Caco-2 (cell line): Measurements from ENCODE around the gene PRF1. TPM values are rescaled to one million over a fixed set of nuclear protein-coding genes. Genes with fewer than 3 reads are reported as not detected.

Source experiments
- BruUV-seq: library from RNA; stranded (reverse); fragments of 400-500 nt; replicated peaks from 2 replicates; lab custom pipeline; 2021; lab: Mats Ljungman, UMichigan
- CTCF ChIA-PET: fragments of 300-600 bp; sonication (Branson Sonifier 250); formaldehyde crosslinking; loops from one replicate; lab custom pipeline; 2022; ENCODE audit warnings: antibody characterized with exemption; lab: Charles Lee
- POLR2A ChIA-PET: fragments of 300-600 bp; sonication (Branson Sonifier 250); formaldehyde crosslinking; loops from one replicate; lab custom pipeline; 2022; ENCODE audit warnings: antibody characterized with exemption; lab: Charles Lee
- DNase-seq, 2 experiments: peaks; one replicate each; pipeline versions ENCODE4 v3.0.0 to v3.0.0-alpha.2; 2020 to 2022
- H3K27me3 ChIP-seq: replicated peaks from 2 replicates; pipeline ENCODE4 v1.6.0; 2011; ENCODE audit warnings: low read length; ENCODE audit not compliant: control insufficient read depth, insufficient read depth
- H3K36me3 ChIP-seq: 2 replicates; pipeline ENCODE4 v1.5.1; 2011; ENCODE audit warnings: low read length; ENCODE audit not compliant: control insufficient read depth, insufficient read depth
- H3K4me1 ChIP-seq: fragments of 250-450 bp; sonication (Bioruptor Pico); 2 replicates; pipeline ENCODE4 v1.5.1; 2020; ENCODE audit warnings: mild to moderate bottlenecking
- H3K4me3 ChIP-seq: 2 replicates; pipeline ENCODE4 v1.5.1; 2011; ENCODE audit warnings: low read depth, mild to moderate bottlenecking, control low read depth, low read length
- H3K9me3 ChIP-seq: fragments of 250-450 bp; sonication (Bioruptor Pico); 2 replicates; pipeline ENCODE4 v1.5.1; 2020; ENCODE audit warnings: mild to moderate bottlenecking, moderate library complexity
- H3K27ac Mint-ChIP-seq: one replicate; pipeline ENCODE4 v1.8.0; 2022; ENCODE audit warnings: mixed read lengths; ENCODE audit not compliant: unreplicated experiment
- H3K27me3 Mint-ChIP-seq: one replicate; pipeline ENCODE4 v1.8.0; 2022; ENCODE audit warnings: mixed read lengths; ENCODE audit not compliant: insufficient read depth, unreplicated experiment
- H3K36me3 Mint-ChIP-seq: one replicate; pipeline ENCODE4 v1.8.0; 2022; ENCODE audit warnings: mild to moderate bottlenecking, mixed read lengths; ENCODE audit not compliant: insufficient read depth, unreplicated experiment
- H3K4me1 Mint-ChIP-seq: one replicate; pipeline ENCODE4 v1.8.0; 2022; ENCODE audit warnings: low read depth, mixed read lengths; ENCODE audit not compliant: unreplicated experiment
- H3K4me3 Mint-ChIP-seq: one replicate; pipeline ENCODE4 v1.8.0; 2022; ENCODE audit warnings: mild to moderate bottlenecking, moderate library complexity, mixed read lengths; ENCODE audit not compliant: unreplicated experiment
- H3K9me3 Mint-ChIP-seq: one replicate; pipeline ENCODE4 v1.8.0; 2022; ENCODE audit warnings: mixed read lengths; ENCODE audit not compliant: unreplicated experiment
- intact Hi-C: fragments of 100-400 bp; cut with micrococcal nuclease; formaldehyde crosslinking; loops from one replicate; pipeline ENCODE4 v1.10.0; 2022; ENCODE audit not compliant: unreplicated experiment
- total RNA-seq: library from RNA; stranded (reverse); gene quantifications from 2 replicates; pipeline ENCODE4 v1.2.3, GENCODE V29; 2022
- TF ChIP-seq, protein P1 (sequence below), 2 experiments: fragments of 200-600 bp in 1 of 2; IDR thresholded peaks; 1 replicate in 1 of 2; 2 replicates in 1 of 2; pipeline versions ENCODE4 v1.5.1 to v1.8.0; 2011 to 2022; ENCODE audit warnings: antibody characterized with exemption in 1 of 2, control low read depth in 1 of 2, inconsistent platforms in 1 of 2, low read depth in 1 of 2, low read length in 1 of 2, mild to moderate bottlenecking in 1 of 2, moderate library complexity in 1 of 2; ENCODE audit not compliant: insufficient read depth in 1 of 2, severe bottlenecking in 1 of 2, unreplicated experiment in 1 of 2

Gene PRF1
- total RNA-seq, 1 experiment from 2014 or later, result 0.34 TPM

DNA sequence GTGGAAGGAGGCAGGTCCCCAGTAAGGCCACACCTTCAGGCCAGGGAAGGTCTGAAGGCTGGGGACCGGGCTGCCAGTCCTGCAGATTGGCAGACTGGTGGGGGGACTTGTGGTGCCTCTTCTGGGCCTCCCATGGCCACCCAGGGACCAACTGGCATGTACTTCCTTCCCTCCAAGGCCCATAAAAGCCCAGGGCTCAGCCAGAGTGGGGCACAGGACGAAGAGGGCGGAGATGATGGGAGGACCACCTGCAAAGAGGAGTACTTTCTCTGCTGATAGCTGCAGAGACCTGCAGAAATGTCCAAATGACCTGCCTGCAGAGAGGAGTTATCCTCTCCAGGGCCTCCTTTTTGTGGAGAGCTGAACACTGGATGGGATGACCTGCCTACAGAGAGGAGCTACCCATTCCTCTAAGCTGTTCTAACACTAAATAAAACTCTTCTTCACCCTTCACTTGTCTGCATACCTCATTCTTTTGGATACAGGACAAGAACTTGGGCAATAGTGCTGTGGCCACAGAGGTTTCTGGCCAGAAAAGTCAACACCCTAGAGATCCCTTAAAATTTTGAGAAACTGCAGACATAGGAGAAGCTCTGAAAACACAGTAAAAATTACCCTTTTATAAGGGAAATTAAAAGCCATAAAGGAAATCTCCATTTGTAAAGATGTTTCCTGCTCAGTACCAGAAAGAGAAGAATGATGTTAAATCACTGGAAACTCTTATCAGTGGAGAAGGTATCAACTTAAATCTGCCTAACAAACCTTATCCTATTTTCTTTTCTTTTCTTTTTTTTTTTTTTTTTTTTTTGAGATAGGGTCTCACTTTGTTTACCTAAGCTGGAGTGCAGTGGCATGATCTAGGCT is 20.7 kb upstream of the PRF1 start:
- no peaks in the 10 kb centered on the region for H3K4me1 ChIP-seq
- Mint-ChIP-seq H3K9me3 (peaks cover 29% of the 10 kb centered on the region), H3K27me3 (peaks cover 9% of the 10 kb centered on the region), H3K36me3 (no peaks in the 10 kb centered on the region), H3K4me1 (no peaks in the 10 kb centered on the region), H3K27ac (no peak overlapping the region), H3K4me3 (no peak overlapping the region)
- H3K36me3 ChIP-seq, result no peaks in the 10 kb centered on the region
- no peak overlapping the region for H3K4me3 ChIP-seq
- no TSS peak for BruUV-seq
- POLR2A ChIA-PET, result no interaction called here
- CTCF ChIA-PET, result interaction anchor here (0.7 kb wide), 1 partner anchor 202 kb away, joined by 5 read pairs; no protein-coding TSS in a partner anchor
- DNase-seq, result no peak
- intact Hi-C loops, result no loop called here
- peaks cover 18% of the 10 kb centered on the region for H3K9me3 ChIP-seq
- no peaks in the 10 kb centered on the region for H3K27me3 ChIP-seq
- TF ChIP-seq, protein P1, sequence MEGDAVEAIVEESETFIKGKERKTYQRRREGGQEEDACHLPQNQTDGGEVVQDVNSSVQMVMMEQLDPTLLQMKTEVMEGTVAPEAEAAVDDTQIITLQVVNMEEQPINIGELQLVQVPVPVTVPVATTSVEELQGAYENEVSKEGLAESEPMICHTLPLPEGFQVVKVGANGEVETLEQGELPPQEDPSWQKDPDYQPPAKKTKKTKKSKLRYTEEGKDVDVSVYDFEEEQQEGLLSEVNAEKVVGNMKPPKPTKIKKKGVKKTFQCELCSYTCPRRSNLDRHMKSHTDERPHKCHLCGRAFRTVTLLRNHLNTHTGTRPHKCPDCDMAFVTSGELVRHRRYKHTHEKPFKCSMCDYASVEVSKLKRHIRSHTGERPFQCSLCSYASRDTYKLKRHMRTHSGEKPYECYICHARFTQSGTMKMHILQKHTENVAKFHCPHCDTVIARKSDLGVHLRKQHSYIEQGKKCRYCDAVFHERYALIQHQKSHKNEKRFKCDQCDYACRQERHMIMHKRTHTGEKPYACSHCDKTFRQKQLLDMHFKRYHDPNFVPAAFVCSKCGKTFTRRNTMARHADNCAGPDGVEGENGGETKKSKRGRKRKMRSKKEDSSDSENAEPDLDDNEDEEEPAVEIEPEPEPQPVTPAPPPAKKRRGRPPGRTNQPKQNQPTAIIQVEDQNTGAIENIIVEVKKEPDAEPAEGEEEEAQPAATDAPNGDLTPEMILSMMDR (IDR thresholded peaks at IDR 0.05; ENCODE audit: insufficient read depth in 1 of 2, low read depth in 1 of 2, low read length in 1 of 2, severe bottlenecking in 1 of 2, unreplicated experiment in 1 of 2), result no peak

DNA sequence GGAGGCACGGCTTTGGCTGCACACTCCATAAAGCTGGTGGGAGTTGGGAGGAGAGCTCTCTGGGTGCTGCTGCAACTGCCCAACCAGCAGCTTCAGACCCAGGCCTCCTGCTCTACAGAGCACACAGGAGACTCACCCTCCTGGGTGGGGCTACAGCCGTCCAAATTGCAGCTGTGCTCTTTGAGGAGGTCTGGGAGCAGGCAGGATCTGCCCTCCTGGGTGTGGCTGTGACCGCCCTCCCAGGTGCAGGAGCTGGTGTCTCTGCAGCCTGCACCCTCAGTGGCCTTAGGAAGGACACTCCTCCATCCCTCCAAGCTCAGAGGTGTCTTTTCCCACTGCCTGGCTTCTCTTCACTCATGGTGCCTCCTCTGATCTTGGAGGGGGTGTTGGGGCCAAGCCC is 20.0 kb upstream of the PRF1 start:
- Histone ChIP-seq H3K36me3 (no peaks in the 10 kb centered on the region), H3K9me3 (peaks cover 18% of the 10 kb centered on the region), H3K4me1 (no peaks in the 10 kb centered on the region), H3K27me3 (no peaks in the 10 kb centered on the region), H3K4me3 (no peak overlapping the region)
- TF ChIP-seq, protein P1 (IDR thresholded peaks at IDR 0.05; ENCODE audit: insufficient read depth in 1 of 2, low read depth in 1 of 2, low read length in 1 of 2, severe bottlenecking in 1 of 2, unreplicated experiment in 1 of 2), result no peak
- Mint-ChIP-seq H3K27ac (no peak overlapping the region), H3K4me1 (no peaks in the 10 kb centered on the region), H3K27me3 (peaks cover 7% of the 10 kb centered on the region), H3K9me3 (peaks cover 29% of the 10 kb centered on the region), H3K36me3 (no peaks in the 10 kb centered on the region), H3K4me3 (no peak overlapping the region)
- CTCF ChIA-PET, result no interaction called here
- POLR2A ChIA-PET, result no interaction called here
- no TSS peak for BruUV-seq
- intact Hi-C loops, result no loop called here
- DNase-seq, result no peak

DNA sequence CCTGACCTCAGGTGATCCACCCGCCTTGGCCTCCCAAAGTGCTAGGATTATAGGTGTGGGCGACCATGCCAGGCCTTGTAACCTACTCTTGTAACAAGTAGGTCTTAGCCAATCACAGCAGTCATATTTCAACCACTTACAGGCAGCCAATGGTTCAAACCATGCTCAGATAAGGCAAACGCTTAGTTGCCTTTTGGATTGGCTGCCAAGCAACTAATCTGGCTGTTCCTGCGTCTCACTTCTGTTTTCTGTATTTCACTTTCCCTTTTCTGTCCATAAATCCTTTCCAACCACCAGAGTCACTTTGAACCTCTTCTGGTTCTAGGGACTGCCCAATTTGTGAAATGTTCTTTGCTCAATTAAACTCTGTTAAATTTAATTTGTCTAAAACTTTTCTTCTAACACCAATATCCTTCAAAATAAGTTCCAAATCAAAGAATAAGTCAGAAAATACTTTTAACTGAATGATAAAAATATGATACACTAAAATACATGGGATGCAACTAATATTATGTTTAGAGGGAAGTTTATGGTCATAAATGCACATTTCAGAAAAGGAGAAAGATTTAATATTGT is 19.1 kb upstream of the PRF1 start:
- Histone ChIP-seq H3K36me3 (no peaks in the 10 kb centered on the region), H3K4me3 (no peak overlapping the region), H3K4me1 (no peaks in the 10 kb centered on the region), H3K27me3 (no peaks in the 10 kb centered on the region), H3K9me3 (peaks cover 18% of the 10 kb centered on the region)
- ChIA-PET POLR2A (no interaction called here), CTCF (no interaction called here)
- Mint-ChIP-seq H3K27ac (no peak overlapping the region), H3K4me3 (no peak overlapping the region), H3K36me3 (no peaks in the 10 kb centered on the region), H3K9me3 (peaks cover 29% of the 10 kb centered on the region), H3K27me3 (peaks cover 5% of the 10 kb centered on the region), H3K4me1 (no peaks in the 10 kb centered on the region)
- BruUV-seq, result no TSS peak
- no peak for DNase-seq
- intact Hi-C loops, result no loop called here
- TF ChIP-seq, protein P1 (IDR thresholded peaks at IDR 0.05; ENCODE audit: insufficient read depth in 1 of 2, low read depth in 1 of 2, low read length in 1 of 2, severe bottlenecking in 1 of 2, unreplicated experiment in 1 of 2), result no peak
